Astrocyte of the hippocampus (primary cell): Measurements from ENCODE around the gene MATK.

ENCODE experiments used
- DNase-seq: peaks from one replicate; pipeline ENCODE4 v3.0.0; 2011; ENCODE audit warnings: low read depth, low spot score

Gene MATK

DNA sequence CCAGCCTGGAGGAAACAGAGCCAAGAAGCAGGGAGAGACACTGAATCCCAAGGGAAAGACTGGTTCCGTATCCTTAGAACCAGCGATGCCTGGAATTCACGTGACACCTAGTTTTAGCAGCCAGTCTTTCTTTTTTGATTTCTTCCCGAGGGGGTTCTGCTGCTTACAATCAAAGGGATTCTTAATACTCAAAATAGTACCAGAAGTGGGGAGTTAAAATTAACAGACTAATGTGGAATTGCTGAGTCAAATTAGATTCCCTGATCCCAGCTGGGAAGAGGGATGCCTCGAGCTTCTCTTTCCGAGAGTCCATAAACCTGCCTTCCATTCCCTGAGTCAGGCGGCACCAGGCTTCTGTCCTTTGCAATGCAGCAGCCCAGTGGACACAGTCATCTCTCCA, 4.8 kb upstream of the MATK start:
- DNase-seq: no peak

DNA sequence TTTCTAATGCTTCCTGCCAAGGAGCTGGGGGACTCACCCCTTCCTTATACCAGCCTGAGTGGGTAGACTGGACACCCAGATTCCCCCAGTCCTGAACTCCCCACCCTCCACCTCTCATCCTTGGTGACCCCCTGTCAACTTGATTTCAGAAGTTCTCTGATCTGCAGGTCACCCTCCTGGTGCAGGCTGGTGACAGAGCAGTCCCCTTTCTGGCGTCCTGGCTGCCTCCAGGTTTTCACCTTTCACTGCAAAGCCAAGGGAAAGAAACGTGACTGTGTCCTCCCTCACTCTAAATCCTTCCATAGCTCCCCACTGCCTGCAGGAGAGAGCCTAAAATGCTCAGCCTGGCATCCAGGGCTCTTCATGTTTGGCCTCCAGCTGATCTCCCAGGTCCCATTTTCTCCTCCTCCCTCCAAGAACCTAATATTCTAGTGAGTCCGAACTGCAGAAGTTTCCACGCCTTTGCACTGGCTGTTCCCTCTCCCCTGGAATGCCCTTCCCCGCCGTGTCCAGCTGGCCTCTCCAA, 4.1 kb upstream of the MATK start:
- DNase-seq: no peak

DNA sequence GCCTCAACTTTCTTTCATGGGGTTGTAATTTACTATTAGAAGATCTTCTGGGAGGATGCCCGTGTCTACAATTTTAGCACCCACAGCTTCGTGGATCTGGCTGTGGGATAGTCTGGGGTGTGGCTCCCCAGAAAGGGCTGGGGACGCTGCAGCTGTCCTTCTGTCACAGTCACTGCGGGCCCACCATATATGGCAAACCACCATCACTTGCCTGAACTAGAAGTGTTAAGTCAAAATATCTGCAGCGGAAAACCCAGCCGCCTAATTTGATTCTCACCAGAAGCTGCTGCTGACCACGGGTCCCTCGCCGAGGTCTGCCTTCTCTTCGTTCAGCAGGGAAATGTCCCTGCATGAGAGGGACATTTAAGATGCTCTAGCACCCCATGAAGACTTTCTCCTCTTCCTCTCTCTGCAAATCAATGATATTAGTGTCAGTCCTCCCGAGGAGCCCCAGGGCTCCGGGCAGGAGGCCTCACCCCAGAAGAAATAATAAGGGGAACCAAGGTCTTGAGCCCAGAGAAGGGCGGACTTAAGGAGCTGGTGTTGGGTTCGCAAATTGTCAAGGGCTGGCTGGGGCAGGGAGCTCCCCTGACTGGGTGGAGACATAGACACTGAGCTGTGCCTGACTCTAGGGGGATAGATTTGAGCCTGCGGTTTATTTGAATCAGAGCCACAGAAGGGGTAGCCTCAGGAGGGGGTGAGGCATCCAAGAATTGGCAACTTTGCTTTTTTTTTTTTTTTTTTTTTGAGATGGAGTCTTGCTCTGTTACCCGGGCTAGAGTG, 3.0 kb upstream of the MATK start:
- DNase-seq: no peak

DNA sequence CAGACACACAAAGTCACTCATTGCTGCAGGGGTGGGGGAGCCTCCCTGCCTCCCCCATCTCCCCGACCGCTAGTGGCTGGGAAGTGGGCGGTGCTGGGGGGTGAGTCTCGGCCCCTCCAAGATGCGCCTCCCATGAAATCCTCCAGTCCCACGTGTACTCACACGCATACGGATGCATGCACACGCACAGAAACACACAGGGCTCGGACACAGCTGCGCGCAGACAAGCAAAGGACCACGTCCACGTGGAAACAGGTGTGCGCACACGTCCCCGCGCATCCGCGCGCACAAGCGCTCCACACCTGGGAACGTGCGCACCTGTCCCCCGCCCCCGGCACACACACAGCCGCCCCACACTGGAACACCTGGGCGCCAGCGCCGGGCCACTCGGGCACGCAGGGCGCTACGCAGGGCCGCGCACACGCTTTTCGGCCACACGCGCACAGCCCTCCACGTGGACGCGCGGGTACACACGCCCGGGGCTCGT, 687 bp downstream of the MATK start:
- no peak for DNase-seq

DNA sequence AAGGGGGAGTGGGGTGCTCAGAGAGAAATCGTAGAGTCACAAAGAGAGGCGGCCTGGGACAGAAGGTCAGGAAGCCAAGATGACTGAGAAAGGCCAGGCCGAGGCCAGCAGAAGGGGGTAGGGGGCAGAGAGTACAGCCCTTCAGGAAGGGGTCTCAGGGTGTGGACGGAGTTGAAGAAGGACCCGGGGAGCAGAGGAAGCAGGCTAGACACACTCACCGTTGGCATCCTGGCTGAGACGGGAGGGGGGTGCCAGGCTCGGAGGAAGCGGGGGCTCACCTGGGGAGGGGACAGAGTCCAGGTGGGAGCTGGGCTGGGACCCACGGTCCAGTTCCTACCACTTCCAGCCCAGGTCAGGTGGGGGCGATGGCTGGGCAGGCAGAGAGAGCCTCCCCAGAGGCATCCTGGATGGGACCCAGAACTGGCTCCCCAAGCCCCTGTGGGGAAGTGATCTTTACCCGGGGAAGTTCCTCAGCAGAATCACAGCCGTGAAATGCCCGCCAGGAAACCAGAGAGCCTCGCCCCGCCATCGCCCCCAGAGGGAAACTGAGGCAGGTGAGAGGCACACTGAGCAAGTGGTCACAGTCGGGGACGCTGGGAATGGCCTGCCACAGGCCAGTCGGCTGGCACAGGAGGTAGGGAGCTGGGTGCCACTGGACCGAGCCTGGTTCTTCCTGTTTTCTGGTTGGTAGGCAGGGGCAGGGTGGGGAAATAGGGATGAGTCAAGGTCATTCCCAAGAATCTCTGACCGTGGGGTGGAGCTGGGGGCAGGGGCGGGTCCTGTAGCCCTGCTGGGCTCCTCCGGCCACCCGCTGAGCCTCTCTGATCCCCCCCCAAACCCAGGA, 1.4 kb downstream of the MATK start:
- no peak for DNase-seq

DNA sequence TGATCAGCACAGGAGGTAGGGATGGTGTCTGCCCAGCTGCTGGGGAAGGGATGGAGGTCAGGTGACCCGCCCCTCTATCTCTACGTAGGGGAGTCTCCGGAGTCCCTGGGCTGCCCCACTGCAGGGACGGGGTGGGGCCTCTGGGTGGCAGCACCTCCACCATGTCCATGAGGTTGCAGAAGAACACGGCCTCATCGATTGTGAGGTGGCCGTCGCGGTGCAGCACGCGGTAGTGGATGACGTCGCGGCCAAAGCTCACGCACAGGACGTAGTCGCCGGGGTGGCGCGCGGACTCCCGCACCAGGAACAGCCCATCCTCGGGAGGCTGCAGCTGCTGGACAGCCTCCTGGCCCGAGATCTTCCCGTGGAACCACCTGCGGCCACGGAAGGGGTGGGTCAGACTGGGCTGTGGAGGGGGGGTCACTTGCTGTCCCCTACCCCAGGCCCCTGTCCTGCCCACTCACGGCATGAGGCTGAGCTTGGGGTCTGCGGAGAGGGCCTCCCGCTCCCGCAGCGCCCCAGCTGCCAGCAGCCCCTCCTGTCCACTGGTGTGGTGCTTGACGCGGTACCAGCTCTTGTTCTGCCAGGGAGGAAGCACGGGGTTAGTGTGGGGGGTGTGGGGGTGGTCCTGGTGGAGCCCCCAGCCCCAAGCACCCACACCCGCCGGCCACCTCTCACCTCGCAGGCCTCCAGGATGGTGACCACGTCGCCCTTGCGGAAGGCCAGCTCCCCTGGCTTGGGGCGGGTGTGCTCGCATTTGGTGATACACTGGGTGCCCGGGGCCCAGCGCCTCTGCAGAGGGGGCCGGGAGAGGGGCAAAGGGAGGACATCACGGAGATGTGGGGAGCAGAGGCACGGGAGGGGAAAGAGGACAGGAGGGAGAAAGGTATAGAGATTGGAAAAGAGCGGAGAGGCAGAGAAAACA, 2.3 kb downstream of the MATK start:
- no peak for DNase-seq

DNA sequence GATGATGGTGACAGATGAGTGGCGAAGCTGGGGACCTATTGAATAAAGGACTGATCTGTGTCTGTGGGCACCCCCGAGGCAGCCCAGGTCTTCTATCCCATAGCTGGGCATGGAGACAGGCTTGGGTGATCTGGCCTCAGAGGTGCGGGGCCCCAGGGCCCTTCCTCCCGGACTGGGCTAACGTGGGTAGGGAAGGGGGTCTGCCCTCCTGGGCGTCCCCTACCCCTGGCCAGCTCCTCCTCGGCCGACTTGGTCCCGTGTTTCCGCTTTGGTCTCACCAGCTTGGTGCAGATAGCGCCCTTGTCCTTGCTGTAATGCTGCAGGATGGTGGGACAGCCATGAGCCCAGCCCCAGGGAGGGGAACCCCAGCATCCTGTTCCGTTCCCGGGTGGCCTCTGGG, 3.3 kb downstream of the MATK start:
- DNase-seq: no peak

DNA sequence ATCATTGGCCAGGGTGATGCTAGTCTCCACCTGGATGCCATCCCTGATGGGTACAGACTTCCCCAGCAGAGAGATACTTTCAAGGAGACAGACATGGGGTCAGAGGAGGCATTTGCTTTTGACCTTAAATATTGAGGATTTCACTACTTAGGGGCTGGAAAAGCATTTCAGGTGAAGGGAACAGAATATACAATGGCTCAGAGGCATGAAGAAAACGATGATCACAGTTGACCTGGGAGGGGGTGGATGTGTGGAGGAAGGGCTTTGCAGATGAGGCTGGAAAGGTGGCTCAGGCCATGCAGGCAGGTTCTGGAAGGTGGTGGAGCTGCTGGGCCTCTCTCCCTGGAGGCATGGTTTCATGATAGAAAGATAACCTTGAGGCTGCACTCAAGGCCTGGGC, 3.9 kb downstream of the MATK start:
- DNase-seq: no peak

DNA sequence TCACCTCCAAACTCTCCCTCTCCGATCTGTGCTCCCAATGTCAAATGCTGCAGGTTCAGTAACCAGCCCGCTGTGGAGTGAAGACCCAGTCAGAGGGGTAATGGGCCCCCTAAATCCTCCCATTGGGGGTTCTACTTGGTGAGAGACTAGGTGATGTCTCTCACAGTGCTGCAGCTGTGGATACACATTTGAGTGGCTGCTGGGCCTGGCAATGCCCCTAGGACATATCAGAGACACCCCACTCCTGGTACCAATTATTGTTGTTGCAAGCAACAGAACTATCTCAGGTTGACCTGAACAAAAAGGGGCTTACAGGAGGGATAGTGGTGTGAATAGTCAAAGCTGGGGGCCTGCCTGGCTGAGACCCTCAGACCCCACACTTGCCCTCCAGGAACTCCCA, 4.6 kb downstream of the MATK start:
- no peak for DNase-seq

DNA sequence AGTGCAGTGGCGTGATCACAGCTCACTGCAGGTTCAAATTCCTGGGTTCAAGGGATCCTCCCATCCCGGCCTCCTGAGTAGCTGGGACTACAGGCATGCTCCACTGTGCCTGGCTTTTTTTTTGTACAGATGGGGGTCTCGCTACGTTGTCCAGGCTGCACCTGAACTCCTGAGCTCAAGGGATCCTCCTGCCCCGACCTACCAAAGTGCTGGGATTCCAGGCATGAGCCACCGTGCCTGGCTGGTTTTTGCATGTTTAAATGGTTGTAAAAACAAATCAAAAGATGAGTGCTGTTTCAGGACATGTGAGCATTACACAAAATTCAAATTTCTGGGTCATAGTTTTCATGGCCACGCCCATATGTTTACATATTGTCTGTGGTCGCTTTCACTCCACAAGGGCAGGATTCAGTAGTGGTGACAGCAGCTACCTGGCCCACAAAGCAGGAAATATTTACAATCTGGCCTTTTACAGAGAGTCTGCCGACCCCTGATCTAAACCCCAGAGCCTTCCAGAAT, 5.3 kb downstream of the MATK start:
- no peak for DNase-seq

DNA sequence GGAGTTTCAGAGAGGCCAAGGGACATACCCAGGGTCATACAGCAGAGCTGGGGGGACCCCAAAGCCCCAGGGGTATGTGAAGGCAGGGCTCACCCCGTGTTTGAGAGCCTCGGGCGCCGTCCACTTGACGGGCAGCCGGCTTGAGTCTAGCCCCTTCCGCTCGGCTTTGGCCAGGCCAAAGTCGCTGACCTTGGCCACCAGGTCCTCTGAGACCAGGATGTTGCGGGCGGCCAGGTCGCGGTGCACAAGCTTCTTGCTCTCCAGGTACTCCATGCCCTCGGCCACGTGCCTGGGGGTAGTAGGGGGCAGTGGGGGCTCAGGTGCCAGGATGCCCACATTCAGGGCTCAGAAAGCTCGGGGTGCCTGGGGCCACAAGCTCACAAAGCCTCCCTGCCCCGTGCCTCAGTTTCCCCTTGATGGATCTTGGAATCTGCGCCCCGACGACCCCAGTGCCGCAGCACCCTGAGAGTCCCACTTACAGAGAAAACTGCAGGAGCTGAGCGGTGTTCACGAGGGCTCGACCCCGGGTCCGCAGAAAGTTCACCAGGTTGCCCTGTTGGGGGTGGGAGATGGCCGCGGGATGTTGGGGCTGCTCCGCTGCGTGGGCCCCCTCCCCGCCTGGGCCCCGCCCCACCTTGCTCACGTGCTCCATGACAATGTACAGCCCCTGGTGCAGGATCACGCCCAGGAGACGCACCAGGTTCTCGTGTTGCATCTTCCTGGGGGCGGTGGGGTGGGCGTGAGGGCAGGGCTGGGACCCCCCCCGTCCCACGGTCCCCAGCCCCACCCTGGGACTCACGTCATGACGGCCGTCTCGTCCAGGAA, 7.1 kb downstream of the MATK start:
- DNase-seq: no peak

DNA sequence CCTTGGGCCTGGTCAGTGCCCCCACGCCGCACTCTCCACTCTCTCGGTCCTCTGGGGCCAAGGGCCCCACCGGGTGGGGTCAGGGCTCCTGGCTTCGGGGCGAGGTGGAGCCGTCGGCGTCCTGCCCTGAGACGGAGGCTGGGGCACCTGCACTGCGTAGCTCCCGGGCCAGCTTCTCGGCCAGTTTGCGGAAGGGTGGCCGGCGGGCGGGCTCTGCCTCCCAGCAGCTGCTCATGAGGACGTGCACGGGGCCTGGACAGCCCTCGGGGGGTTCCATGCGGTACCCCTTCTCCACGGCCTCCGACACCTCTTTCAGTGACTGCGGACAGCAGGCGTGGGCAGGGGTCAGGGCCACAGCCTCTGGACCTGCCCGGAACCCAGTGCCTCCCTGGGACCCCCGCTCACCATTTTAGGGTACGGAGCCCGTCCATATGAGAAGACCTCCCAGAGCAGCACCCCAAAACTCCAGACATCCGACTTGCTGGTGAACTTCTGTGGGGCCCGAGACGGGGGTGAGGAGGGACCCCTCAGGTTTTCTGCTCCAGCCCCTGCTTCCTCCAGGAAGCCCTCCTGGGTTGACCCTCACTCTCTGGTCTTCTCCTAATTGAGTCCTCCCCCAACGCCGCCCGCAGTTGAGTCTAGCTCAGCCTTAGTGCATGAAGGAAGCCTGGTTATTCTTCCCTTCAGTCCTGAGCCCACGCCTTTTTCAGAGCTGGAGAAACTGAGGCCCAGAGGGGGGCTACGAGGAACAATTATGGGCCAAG, 7.9 kb downstream of the MATK start:
- no peak for DNase-seq

DNA sequence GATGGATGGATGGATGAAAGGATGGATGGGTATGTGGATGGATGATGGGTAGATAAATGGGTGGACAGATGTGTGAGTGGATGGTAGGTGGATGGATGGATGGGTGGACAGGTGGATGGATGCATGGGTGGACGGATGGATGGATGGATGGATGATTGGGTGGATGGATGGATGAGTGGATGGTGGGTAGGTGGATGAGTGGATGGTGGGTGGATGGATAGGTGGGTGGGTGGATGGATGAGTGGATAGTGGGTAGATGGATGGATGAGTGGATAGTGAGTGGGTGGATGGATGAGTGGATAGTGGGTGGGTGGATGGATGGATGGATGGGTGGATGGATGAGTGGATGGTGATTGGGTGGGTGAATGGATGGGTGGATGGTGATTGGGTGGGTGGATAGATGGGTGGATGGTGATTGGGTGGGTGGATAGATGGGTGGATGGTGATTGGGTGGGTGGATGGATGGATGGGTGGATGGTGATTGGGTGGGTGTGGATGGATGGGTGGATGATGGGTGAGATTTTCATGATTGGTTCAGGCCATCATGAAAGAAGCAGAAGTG, 9.6 kb downstream of the MATK start:
- no peak for DNase-seq

DNA sequence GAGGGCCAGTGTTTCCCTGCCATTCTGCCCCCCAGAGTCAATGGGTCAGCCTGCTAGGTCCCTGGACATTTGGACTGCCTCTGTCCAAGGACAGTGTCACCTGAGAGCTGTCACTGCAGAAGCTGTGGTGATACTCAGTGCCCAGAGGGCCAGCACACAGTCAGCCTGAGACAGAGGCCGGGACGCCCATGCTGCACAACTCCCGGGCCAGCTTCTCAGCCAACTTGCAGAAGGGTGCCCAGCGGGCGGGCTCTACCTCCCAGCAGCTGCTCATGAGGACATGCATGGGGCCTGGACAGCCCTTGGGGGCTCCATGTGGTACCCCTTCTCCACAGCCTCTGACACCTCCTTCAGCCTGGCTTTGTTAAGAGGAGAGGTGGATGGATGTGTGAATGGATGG, 10.3 kb downstream of the MATK start:
- DNase-seq: no peak

DNA sequence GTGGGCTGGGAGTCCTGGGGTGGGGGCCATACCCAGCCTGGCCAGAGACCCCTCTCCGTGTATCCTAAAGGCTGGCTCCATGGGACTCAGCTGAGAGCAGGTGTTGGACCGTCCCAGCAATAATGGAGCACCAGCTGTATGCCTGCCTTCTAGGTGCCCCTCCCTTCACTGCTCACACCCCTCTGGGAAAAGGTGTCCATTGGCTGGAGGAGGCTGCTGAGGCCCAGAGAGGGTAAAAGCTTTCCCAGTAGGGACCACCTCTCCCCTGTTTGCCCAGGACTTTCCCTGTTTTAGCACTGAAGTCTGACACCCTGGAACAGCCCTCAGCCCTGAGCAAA, 10.8 kb downstream of the MATK start:
- no peak for DNase-seq

DNA sequence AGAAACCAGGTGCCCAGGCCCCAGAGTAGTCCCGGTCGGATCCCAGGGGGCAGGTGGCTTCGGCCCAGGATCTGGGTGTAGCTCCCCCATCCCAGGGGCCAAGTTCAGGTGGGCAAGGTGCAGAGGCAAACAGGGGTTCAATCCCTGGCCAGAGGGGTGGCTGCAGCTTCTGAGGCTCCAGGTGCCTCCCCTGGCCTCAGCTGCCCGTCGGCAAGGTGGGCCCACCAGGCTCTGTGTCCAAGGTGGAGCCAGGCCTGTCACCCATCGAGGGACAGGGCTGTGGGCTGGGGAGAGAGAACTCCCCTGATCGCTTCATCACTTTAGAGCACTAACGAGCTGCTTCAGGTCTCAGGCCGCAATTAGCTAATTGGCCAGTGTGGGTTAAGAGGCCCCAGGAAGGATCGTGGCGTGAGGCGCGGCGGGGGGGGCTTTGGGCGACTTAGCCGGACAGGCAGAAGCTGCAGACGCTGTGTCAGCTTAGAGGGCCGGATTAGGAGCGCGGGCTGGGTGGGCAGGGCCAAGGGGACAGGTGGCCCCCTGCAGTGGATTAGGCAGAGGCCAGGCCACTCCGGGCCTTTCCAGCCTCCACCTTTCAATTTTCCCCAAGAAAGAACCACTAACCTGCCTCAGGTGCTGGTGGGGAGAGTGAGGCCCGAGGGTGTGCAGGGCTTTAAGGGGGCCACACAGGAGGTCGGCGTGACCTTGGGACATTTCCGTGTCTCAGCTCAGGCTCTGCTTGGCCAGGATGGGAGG, 11.4 kb downstream of the MATK start:
- no peak for DNase-seq

DNA sequence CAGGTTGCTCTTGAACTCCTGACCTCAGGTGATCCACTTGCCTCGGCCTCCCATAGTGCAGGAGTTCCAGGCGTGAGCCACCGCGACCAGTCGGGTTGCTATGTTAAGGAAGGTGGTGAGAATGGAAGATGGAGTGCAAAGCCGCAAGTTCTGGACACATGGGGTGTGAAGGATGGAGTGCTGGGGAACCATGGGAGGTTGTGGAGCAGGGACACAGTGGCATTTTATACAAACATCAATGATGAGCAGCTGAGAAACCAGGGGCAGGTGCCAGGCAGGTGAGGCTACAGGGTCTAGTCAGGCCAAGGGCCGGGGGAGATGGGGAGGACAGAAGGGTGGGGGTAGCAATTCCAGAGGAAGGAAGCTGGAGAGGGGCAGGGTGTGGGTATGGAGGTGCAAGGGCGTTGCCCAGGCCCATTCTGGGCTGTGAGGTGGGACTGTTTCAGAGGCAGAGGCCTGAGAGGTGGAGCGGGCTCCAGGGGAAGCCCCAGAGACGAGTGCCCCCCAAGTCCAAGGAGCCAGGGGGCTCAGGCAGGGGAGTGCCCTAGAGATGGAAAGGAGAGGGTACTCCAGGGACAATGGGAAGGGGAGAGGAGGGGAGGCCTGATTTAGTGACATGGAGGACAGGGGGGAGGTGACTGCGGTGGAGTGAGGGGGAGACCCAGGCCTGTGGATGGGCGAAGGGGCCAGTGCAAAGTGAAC, 12.2 kb downstream of the MATK start:
- no peak for DNase-seq

DNA sequence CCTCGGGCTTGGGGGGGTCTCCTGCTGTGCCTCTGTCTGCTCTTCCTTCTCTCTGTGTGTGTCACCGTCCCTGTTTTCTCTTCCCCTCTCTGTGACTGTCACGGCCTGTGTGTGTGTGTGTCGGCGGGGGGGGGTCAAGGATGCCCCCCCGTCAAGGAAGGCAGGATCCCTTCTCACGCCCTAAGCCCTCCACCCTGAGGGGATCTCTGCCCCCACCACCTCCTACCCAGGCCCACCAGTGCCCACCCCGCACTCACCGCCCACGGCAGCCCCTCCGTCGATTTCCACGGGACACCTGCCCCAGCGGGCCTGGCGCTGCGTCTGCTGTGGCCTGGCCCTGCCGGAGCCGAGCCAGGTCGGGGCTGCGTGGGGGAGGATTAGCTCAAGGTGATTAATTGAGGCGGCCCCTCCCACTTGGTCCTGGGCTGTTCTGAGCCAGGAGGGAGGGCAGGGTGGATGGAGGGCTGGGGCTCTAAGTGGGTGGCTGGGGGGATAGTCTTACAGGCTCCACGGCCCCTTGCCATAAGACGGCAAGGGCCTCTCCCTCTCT, 14.2 kb downstream of the MATK start, which contains the start of gene RAX2:
RAX2 (minus strand) TSS at position 323 of the 550 bp plus-strand sequence. CDS start 486 bp downstream, outside the sequence.
- no peak for DNase-seq
